ENCODE measurements around the gene PSMD3.

PSMD3 gene

DNA sequence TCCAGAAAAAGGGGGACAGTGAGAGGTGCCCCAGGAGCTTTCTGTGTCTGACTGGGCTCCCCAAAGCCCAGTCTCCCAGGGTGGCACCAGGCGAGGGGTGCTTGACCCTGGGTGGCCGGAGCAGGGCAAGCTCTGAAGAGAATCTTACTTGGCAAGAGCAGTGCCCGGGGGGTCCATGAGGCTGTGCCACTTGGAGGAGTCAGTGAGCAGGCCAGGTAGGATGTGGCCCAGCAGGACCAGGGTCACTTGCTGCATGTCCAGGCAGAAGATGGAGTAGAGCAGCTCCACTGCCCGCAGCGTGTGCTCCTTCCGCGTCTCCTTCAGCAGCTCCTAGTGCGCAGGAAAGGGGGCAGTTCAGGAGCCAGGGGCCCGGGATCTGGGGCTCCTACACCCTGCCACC is 41.9 kb downstream of the PSMD3 start:
- no peak for DNase-seq (ENCODE audit: low read depth, low spot score)

DNA sequence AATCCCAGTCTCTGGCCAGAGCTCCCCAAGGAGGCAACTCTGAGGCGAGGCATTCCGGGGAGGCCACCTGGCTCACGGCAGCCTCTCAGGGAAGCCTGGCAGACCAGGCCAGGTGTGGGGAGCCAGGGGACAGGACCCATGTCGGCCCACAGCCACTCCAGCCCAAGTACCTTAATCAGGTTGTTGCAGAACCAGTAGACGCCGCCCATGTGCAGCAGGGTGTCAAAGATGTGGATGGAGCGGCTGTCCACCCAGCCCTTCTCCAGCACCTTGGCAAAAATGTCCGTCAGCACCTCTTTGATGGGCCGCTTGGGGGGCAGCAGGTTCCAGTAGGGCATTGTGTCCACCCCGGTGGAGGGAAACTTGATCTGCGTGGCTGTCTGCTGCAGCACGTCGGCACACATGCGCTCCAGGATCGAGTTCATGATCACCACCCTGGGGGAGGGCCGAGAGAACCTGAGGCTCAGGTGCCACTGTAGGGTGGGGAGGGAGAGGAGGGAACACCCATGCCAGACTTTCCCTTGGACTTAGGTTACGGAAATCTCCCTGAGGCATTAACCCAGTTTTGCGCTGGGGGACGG is 42.4 kb downstream of the PSMD3 start:
- no peak for DNase-seq (ENCODE audit: low read depth, low spot score)

- DNase-seq (ENCODE audit: low read depth, low spot score): no peak
These were observed 43.1 kb downstream of the PSMD3 start for GRCh38 chr17:40023590-40024292.

GRCh38 chr17:40024901-40025300 is 44.3 kb downstream of the PSMD3 start:
- no peak for DNase-seq (ENCODE audit: low read depth, low spot score)

- no peak for DNase-seq (ENCODE audit: low read depth, low spot score)
These were observed 45.0 kb downstream of the PSMD3 start for GRCh38 chr17:40025559-40025958.

GRCh38 chr17:40025991-40026815 is 45.6 kb downstream of the PSMD3 start:
- DNase-seq (ENCODE audit: low read depth, low spot score): no peak

DNA sequence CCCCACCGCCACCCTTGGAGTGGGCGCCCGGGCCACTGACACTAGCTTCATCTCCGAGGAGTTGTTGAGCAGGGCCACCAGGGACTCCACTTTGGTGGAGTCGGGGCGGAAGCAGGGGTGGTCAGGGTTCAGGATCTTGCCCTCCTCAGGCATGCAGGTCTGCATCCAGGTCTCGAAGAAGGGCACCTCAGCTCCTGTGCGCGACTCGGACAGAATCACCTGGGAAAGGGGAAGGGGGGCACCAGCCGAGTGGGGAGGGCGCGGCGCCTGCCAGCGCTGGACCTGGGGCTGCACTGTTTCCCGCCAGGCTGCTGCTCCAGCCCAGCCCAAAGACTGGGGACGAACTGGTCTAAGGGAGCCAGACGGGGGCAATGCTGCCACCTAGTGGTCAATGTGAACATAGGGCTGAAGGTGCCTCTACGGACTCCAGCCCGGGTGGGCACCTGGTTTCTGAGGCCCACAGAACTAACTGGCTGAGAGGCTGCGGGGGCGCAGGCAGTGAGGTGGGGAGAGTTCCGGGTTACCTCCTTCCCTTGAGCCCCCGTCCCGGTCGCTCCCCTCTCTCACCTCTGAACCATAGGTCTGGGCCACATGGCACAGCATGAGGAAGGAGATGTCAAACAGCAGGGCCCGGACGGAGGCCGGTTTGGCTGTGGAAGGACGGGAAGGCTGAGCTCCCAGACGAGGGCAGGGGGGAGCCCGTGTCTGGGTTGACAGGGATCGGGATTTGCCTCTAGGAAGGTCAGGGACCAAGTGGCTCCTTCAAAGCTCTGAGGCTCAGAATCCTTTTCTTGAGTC is 46.4 kb downstream of the PSMD3 start:
- no peak for DNase-seq (ENCODE audit: low read depth, low spot score)

DNA sequence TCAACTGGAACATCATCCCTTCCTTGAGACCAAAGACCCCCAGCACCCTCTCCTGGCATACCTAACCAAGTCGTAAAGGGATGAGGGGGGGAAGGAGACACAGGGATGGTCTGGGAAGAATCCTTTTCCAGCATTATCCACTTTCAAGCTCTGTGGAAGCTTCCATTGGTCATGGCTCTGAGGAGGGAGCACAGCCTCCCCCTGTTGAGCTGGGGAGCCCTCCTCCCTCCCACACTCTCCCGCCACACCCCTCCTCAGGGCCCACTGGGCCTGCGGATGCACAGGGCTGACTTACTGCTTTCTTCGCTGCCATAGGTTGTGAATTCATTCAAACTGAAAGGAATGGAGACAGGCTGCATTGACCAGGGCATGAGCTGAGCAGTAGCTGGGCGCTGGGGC is 47.0 kb downstream of the PSMD3 start:
- DNase-seq (ENCODE audit: low read depth, low spot score): no peak

DNA sequence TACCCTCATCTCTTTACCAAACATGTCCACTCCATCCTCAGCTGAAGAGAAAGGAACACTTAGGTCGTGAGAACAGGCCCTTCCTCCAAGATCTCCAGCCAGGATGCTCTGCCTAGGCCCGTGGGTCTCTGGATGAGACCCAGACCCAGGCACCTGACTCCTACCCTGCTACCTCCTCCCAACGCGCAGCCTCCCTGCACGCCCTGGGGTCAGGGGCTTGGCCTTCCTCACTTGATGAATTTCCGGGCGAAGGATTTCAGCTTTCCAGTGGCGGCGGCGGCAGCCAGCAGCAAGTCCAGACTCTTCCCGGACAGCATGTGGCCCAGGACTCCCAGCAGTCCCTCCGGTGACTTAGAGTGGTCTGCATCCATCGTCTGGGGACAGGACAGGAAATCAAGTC is 48.0 kb downstream of the PSMD3 start:
- DNase-seq (ENCODE audit: low read depth, low spot score): no peak

DNA sequence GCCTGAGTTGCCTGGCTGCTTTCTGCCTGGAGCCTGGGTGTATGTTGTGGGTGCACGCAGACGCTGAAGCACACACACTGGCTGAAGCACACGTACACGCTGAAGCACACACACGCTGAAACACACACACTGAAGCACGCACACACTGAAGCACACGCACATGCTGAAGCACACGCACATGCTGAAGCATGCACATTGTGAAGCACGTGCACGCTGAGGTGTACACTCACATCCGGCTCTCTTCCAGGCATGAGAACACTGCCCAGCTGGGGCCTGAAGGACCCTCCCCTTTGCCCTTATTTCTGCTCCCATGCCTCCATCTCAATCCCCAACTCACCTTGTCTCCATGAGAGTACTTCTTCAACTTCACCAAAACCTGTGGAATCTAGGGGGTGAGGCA is 51.1 kb downstream of the PSMD3 start:
- no peak for DNase-seq (ENCODE audit: low read depth, low spot score)

- DNase-seq (ENCODE audit: low read depth, low spot score): no peak
These were observed 52.0 kb downstream of the PSMD3 start for GRCh38 chr17:40032322-40033320.

DNA sequence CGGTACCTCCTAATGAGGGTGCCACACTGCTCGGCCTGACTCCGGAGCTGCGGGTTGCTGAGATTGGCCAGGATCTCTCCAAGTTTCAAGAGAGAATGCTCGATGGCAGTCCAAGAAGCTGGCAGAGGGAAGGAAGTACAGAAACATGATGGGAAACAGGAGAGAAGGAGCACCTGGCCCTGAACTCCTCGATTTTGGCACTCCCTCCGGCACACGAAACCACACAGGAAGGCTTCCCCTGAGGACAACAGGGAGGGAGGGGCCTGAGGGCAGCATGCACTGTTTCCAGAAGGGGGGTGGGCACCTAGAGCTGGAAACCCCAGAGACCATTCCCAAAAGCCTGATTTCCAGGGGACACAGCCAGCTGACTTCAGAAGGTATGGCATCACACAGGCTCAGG is 52.7 kb downstream of the PSMD3 start:
- no peak for DNase-seq (ENCODE audit: low read depth, low spot score)

DNA sequence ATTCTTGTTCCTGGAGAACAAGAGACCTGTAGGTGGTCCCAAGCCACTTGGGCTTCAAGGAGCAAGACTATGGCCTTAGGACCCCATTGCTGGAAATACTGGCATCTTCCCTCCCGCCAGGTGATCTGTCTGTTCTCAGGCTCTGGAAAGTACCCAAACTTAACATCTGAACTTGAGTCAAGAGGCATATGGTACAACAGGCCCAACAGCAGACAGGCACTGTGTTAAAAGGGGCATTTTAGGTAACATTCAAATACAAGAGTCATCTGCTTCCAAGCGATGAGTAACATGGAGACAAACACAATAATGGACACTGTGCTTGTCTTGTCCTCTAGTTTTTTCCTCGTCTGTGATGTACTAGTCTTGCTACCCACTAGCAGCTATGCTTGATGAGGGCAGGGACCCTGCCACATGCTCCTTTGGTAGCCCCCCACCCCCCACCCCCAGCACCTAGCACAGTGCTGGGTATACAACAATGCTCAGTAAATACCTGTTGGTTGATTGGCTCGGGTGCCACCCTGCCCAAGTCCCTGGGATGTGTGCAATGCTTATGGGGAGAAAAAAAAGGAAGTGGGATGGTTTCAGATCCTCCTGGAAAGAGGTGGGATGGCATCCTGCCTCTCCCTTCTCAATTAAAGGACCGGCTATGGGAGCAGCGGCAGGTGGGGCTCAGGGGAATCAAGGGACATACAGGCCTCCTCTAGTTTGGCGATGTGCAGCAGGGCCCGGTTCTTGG is 54.0 kb downstream of the PSMD3 start:
- no peak for DNase-seq (ENCODE audit: low read depth, low spot score)

- DNase-seq (ENCODE audit: low read depth, low spot score): no peak
These were observed 54.6 kb downstream of the PSMD3 start for GRCh38 chr17:40035162-40035559.

- DNase-seq (ENCODE audit: low read depth, low spot score): no peak
These were observed 58.4 kb downstream of the PSMD3 start for GRCh38 chr17:40038882-40039513.

DNA sequence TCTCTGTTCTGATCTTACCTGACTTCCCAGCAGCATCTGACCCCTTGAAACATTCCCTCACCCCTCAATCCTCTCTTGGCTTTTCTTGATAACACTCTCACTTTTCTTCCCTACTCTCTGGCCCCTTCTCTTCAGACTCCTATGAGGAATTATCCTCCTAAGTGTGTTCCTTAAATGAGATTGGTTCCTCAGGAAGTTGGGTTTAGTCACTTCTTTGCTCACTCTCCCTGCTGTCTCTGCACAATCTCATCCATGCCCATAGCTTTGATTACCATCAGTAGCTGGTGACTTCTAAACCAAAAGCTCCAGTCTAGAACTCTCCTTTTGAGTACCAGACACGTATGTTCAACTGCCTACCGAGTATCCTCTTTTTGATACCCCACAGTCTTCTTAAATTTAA is 60.6 kb downstream of the PSMD3 start:
- DNase-seq (ENCODE audit: low read depth, low spot score): no peak

Measured in brain pericyte (primary cell).